ENCODE measurements around the gene STK24. TPM values are rescaled to one million over a fixed set of nuclear protein-coding genes. Genes with fewer than 3 reads are reported as not detected.

Gene STK24
- total and polyA plus RNA-seq, 2 of the 8 experiments (the other 6 are each of a cell fraction or from before 2014, with no cell fraction given): 62.8 to 143 TPM

GRCh38 chr13:98576200-98576945 is 534 bp downstream of the STK24 start:
- 2% methylated on average over 45 of the region's 98 CpGs; no CpG with 5 or more reads in 1 of the 2 experiments for WGBS, 2 experiments (ENCODE audit: extremely low coverage in 1 of 2, insufficient coverage in 1 of 2, insufficient read length in 1 of 2, insufficient replicate concordance in 2 of 2, low coverage in 1 of 2, low lambda C conversion rate in 2 of 2, missing lambda C conversion rate in 1 of 2)
- Histone ChIP-seq H3K14ac (ENCODE audit: insufficient read length) (no peak overlapping the region), H4K20me1 (replicated peaks in 1 of 2; ENCODE audit: control insufficient read depth in 1 of 2, insufficient read depth in 2 of 2, low read length in 2 of 2) (peaks cover 9 to 17% of the 10 kb centered on the region in 2 experiments), H3K9me3 (ENCODE audit: insufficient read depth in 2 of 2, low read depth in 1 of 2, low read length in 1 of 2) (no peaks in the 10 kb centered on the region), H3K56ac (replicated peaks; ENCODE audit: insufficient read length, low read depth, low read length) (no peak overlapping the region), H3K27me3 (replicated peaks in 1 of 4; ENCODE audit: control insufficient read depth in 3 of 4, extremely low read depth in 1 of 4, insufficient read depth in 3 of 4, low read length in 3 of 4) (no peaks in the 10 kb centered on the region), H4K91ac (replicated peaks; ENCODE audit: insufficient read length, low read length) (no peak overlapping the region), H3K4me2 (ENCODE audit: insufficient read depth in 1 of 2, low read depth in 2 of 2, low read length in 2 of 2) (peak overlapping the region; percentile 83 to 84), H3K4me3 (ENCODE audit: extremely low read depth in 1 of 4, insufficient read depth in 2 of 4, low read depth in 3 of 4, low read length in 4 of 4) (peak overlapping the region; percentile 59 to 90 (median 83)), H2AFZ (ENCODE audit: low read length) (no peak overlapping the region), H3K79me2 (ENCODE audit: control insufficient read depth in 1 of 2, insufficient read depth in 2 of 2, low read length in 2 of 2) (peaks cover 41 to 47% of the 10 kb centered on the region in 2 experiments), H3K4ac (replicated peaks; ENCODE audit: insufficient read length, low read depth, low read length) (no peak overlapping the region), H3K23me2 (ENCODE audit: low read depth, low read length) (peaks cover 2% of the 10 kb centered on the region; the same call in 1 of the 2 replicates), H2BK15ac (ENCODE audit: low read length) (no peak overlapping the region), H2BK20ac (ENCODE audit: low read length) (no peak overlapping the region), H2AK5ac (ENCODE audit: low read depth, low read length) (no peak overlapping the region), H2BK120ac (replicated peaks; ENCODE audit: low read depth, low read length) (no peak overlapping the region), H3K27ac (ENCODE audit: low read depth, low read length) (peak overlapping the region; percentile 78), H3K79me1 (ENCODE audit: low read depth, low read length) (peaks cover 9% of the 10 kb centered on the region), H3K23ac (ENCODE audit: insufficient read length) (no peak overlapping the region), H3K36me3 (ENCODE audit: control insufficient read depth in 2 of 4, insufficient read depth in 4 of 4, low read length in 3 of 4) (no peaks in the 10 kb centered on the region; a peak in 1 of 8 replicates), H2BK12ac (ENCODE audit: low read depth, low read length) (no peak overlapping the region), H4K5ac (ENCODE audit: insufficient read length, low read depth, low read length) (no peak overlapping the region), H3K9ac (replicated peaks in 1 of 4; ENCODE audit: extremely low read depth in 1 of 4, low read depth in 3 of 4, low read length in 3 of 4) (peak overlapping the region; percentile 76 to 98 (median 87)), H2BK5ac (ENCODE audit: low read depth, low read length) (peak overlapping the region; percentile 8; the same call in 1 of the 2 replicates), H3K4me1 (replicated peaks in 1 of 4; ENCODE audit: control insufficient read depth in 3 of 4, insufficient read depth in 4 of 4, low read length in 3 of 4) (peaks cover 3 to 25% (median 9%) of the 10 kb centered on the region in 4 experiments), H3K18ac (ENCODE audit: extremely low read depth, low read length) (peak overlapping the region; percentile 62), H4K8ac (ENCODE audit: extremely low read depth, insufficient read depth, low read length) (peak overlapping the region; percentile 80)
- ChIA-PET CTCF (ENCODE audit: partially characterized antibody) (interaction anchor here (1.1 to 1.3 kb wide), 3 partner anchors 20 to 77 kb away, joined by 3 to 4 read pairs (median 3); no protein-coding TSS in a partner anchor), POLR2A (ENCODE audit: partially characterized antibody) (interaction anchor here (0.9 to 3.2 kb wide), 15 partner anchors 8 to 130 kb away, joined by 3 to 11 read pairs (median 3); no protein-coding TSS in a partner anchor)
- FAIRE-seq (no peak), DNase-seq (ENCODE audit: low read depth in 1 of 2, low spot score in 2 of 2) (no peak)
- peak; percentile 74 for TF ChIP-seq ASH2L (IDR thresholded peaks at IDR 0.05; ENCODE audit: low read length)
- TF ChIP-seq PHF8 (conservative IDR thresholded peaks at IDR 0.05; ENCODE audit: low read depth, low read length): peak; percentile 45; the same call in 1 of the 2 replicates
- peak; percentile 51 for TF ChIP-seq KDM4A (IDR thresholded peaks at IDR 0.05; ENCODE audit: low read depth, low read length, severe bottlenecking)
- no peak for TF ChIP-seq ATF2 (IDR thresholded peaks at IDR 0.05; ENCODE audit: low read length)
- TF ChIP-seq RFX5 (IDR thresholded peaks at IDR 0.05; ENCODE audit: borderline replicate concordance, low read depth, low read length): no peak
- peak; percentile 24 for TF ChIP-seq TAF7 (optimal IDR thresholded peaks at IDR 0.05; ENCODE audit: borderline replicate concordance, low read depth, low read length)
- no peak for TF ChIP-seq MAX (IDR thresholded peaks at IDR 0.05)
- peak in 1 of 2 experiments; percentile 13; a peak in 1 of 4 replicates for TF ChIP-seq SIN3A (conservative IDR thresholded peaks at IDR 0.05 in 1 of 2, IDR thresholded peaks at IDR 0.05 in 1 of 2; ENCODE audit: low read depth in 1 of 2, low read length in 2 of 2)
- TF ChIP-seq SIX5 (IDR thresholded peaks at IDR 0.05; ENCODE audit: low read depth, low read length): no peak
